Mesothelial cell of epicardium (in vitro differentiated cells): ENCODE data around the gene CABYR. TPM values are rescaled to one million over a fixed set of nuclear protein-coding genes. Genes with fewer than 3 reads are reported as not detected.

Experiments
- DNase-seq, 2 experiments: peaks; one replicate each; pipeline ENCODE4 v3.0.0; 2021; ENCODE audit warnings: low spot score in 2 of 2; ENCODE audit not compliant: unreplicated experiment in 2 of 2
- H3K27ac Mint-ChIP-seq: 2 replicates; pipeline ENCODE4 v1.8.0; 2021; ENCODE audit warnings: mixed read lengths
- H3K27me3 Mint-ChIP-seq: 2 replicates; pipeline ENCODE4 v1.8.0; 2021; ENCODE audit warnings: low read depth, mixed read lengths
- H3K36me3 Mint-ChIP-seq: 2 replicates; pipeline ENCODE4 v1.8.0; 2021; ENCODE audit warnings: mixed read lengths
- H3K4me1 Mint-ChIP-seq: 2 replicates; pipeline ENCODE4 v1.8.0; 2021; ENCODE audit warnings: mixed read lengths
- H3K4me3 Mint-ChIP-seq: 2 replicates; pipeline ENCODE4 v1.8.0; 2021; ENCODE audit warnings: mild to moderate bottlenecking, moderate library complexity, mixed read lengths
- H3K9me3 Mint-ChIP-seq: 2 replicates; pipeline ENCODE4 v1.8.0; 2021; ENCODE audit warnings: mixed read lengths
- total RNA-seq: library from RNA; stranded (reverse); gene quantifications from 3 replicates; pipeline ENCODE4 v1.2.1, GENCODE V29; 2021
- TF ChIP-seq, protein P1 (sequence below): fragments of 200-600 bp; sonication (generic); IDR thresholded peaks from one replicate; pipeline ENCODE4 v1.5.0; 2021; ENCODE audit warnings: antibody characterized with exemption; ENCODE audit not compliant: unreplicated experiment

CABYR gene
- total RNA-seq, 1 donor from 2014 or later = 13.7 TPM

DNA sequence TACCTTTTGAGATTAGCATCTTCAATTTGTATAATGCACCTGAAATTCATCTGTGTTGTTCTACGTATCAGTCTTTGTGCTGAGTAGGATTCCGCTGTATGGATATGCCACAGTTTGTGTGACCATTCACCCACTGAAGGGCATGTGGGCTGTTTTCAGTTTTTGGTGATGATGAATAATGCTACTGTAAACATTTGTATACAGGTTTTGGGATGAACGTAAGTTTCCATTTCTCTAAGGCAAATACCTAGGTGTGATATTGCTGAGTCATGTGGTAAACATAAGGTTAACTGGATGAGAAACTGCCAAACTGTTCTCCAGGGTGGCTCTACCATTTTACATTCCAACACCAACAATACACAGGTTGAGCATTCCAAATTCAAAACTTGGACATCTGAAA, 35.1 kb downstream of the CABYR start:
- Mint-ChIP-seq H3K36me3 (peaks cover 26% of the 10 kb centered on the region), H3K4me3 (no peak overlapping the region), H3K27ac (no peak overlapping the region), H3K9me3 (peaks cover 3% of the 10 kb centered on the region), H3K27me3 (no peaks in the 10 kb centered on the region), H3K4me1 (no peaks in the 10 kb centered on the region)
- DNase-seq = no peak
- TF ChIP-seq, protein P1, sequence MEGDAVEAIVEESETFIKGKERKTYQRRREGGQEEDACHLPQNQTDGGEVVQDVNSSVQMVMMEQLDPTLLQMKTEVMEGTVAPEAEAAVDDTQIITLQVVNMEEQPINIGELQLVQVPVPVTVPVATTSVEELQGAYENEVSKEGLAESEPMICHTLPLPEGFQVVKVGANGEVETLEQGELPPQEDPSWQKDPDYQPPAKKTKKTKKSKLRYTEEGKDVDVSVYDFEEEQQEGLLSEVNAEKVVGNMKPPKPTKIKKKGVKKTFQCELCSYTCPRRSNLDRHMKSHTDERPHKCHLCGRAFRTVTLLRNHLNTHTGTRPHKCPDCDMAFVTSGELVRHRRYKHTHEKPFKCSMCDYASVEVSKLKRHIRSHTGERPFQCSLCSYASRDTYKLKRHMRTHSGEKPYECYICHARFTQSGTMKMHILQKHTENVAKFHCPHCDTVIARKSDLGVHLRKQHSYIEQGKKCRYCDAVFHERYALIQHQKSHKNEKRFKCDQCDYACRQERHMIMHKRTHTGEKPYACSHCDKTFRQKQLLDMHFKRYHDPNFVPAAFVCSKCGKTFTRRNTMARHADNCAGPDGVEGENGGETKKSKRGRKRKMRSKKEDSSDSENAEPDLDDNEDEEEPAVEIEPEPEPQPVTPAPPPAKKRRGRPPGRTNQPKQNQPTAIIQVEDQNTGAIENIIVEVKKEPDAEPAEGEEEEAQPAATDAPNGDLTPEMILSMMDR = no peak

DNA sequence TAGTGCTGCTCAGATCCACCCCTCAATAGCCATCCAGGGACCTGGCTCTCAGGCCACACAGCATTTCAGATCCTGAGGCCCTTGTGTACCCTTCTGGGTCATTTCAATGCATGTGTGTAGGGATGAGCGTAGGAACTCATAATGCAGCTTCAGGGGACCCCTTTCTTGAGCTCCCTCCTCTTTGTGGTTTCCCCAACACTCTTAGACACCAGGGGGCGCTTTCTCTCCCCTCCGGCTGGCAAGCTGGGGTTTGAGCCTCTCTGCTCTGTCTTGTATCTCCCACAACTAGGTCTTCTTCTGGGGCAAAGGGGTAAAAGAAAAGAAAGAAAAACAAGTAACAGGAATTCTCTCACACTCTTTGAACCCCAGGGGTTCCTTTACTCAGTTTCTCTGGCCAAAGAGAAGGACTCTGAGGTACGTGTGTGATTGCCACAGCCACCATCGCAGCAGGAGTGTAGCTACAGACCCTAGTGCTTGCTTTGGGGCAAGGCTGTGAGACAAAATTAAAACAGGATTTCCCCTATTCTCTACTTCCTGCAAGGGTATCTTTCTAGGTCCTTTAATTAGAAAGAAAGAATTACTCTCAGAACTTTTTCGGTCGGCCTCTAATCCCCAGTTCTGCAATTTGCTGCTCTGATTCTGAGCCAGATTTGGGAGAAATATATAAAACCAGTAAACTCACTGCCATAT, 38.0 kb downstream of the CABYR start:
- Mint-ChIP-seq H3K4me1 (peaks cover 6% of the 10 kb centered on the region), H3K27ac (no peak overlapping the region), H3K9me3 (peaks cover 3% of the 10 kb centered on the region), H3K4me3 (no peak overlapping the region), H3K27me3 (no peaks in the 10 kb centered on the region), H3K36me3 (peaks cover 17% of the 10 kb centered on the region)
- TF ChIP-seq, protein P1 = peak; percentile 31
- DNase-seq = peak; percentile 46 to 71

DNA sequence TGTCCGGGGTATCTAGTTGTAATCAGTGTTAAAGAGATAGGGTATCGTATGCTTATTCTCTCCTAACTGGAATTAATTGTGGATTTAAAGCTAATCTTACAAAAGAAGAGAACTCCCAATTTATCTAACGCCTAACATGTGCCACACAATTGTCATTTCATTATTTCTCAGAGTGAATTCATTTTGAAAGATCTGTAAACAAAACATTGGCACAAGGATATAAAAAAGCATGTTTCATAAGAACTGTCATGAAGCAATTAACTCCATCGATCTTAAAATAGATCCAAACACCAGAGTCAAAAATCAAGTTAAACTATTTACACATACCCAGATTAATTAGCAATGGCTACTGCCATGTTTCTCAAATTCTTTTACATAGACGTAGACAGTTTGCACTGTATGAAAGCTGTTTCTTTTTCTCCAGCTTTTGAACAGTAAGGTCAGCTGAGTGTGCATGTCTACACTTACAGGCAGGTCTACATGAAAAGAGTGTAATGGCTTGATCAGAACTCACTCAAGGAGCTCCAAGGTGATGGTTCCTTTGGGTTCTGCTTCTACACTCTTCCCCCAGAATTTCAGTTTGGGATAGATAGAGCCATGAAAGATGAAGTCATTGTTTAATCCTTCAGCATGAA, 38.8 kb downstream of the CABYR start:
- H3K9me3 Mint-ChIP-seq = peaks cover 3% of the 10 kb centered on the region

DNA sequence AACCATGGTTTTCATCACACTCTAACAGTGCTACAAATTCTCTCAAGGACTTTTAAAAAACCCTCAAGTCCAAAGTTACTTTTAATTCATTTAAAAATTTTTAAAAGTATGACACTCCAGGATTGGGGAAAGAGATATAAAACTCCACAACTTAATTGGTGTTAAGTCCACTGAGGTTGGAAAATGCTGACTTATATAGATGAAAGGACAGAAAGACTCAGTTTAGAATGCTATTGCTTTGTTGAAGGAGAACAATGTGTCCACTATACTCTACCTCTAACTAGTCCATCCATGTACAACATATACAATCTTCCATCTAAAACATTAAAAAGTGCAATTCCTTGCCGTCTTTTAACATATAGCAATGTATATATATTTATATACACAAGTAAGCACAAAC, 41.2 kb downstream of the CABYR start:
- TF ChIP-seq, protein P1 = no peak
- H3K9me3 Mint-ChIP-seq = no peaks in the 10 kb centered on the region
- peaks cover 8% of the 10 kb centered on the region for H3K36me3 Mint-ChIP-seq
- no peak overlapping the region for H3K4me3 Mint-ChIP-seq
- no peak overlapping the region for H3K27ac Mint-ChIP-seq
- H3K4me1 Mint-ChIP-seq = peaks cover 13% of the 10 kb centered on the region
- no peaks in the 10 kb centered on the region for H3K27me3 Mint-ChIP-seq
- DNase-seq = no peak

More for the DNA sequence above, 38.8 kb downstream of the CABYR start:
- Mint-ChIP-seq H3K27ac (no peak overlapping the region), H3K27me3 (no peaks in the 10 kb centered on the region), H3K4me1 (peaks cover 13% of the 10 kb centered on the region), H3K4me3 (no peak overlapping the region), H3K36me3 (peaks cover 14% of the 10 kb centered on the region)
- no peak for DNase-seq
- TF ChIP-seq, protein P1 = no peak

DNA sequence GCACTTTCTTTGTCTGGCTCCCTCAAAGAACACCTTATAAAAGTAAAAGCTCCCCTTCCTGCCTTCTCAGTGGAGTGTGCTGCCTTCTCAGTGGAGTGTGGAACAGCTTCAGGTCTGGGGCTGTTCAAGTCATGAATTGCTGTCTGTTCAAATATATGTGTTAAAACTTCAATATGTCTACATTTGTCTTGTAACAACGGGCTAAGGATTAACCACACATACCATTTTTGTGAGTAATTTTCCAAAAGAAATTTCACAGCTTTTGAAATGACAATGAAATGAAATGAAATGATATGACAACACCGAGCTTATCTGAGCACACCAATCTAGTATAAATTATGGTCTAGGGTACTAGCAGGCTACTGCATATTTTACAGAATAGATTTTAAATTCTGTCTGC, 42.9 kb downstream of the CABYR start:
- peaks cover 8% of the 10 kb centered on the region for H3K36me3 Mint-ChIP-seq
- no peaks in the 10 kb centered on the region for H3K9me3 Mint-ChIP-seq
- TF ChIP-seq, protein P1 = no peak
- no peak overlapping the region for H3K27ac Mint-ChIP-seq
- DNase-seq = no peak
- no peaks in the 10 kb centered on the region for H3K27me3 Mint-ChIP-seq
- H3K4me1 Mint-ChIP-seq = peaks cover 13% of the 10 kb centered on the region
- H3K4me3 Mint-ChIP-seq = no peak overlapping the region
